HL-60/S4 (cell line): ENCODE data around the gene PDE8A.
"Not testable (repeated sequence)": the region's sequence is repeated elsewhere in the genome, so short reads cannot be mapped to it uniquely, and the experiment has no call there.

Experiments
- in situ Hi-C: fragments of 300-500 bp; cut with MboI; formaldehyde crosslinking; loops from 2 replicates; pipeline ENCODE4 v1.14.3; 2022; ENCODE audit warnings: low sequenced_read_pairs

PDE8A gene

DNA sequence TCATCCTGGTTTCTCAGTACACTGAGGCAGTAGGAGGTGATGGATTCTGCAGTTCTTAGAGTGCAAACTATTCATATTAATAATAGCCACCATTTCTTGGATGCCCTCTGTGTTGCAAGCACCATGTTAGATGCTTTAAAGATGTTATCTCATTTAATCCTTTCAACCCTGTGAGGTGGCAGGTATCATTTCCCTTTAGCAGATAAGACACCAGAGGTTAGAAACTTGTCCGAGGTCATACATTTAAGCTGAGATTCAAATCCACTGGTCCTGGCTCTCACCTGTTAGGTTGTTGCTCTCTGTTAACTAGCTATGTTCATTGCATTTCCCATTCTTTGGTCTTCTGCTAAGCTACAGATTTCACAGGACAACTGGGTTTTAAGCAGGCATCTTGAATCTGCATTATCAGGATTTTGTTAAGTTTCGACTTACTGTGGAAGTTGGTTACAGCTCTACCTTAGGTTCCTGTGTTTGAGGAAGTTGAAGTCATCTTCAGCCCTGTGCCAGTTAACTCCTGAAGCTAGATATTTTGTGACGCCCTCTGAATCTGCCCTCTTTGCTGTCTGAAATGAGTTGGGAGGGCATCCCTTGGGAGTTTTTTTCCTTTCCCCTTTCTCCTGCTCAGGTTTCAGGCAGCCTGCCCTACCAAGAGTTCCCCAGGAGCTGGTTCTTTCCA lies 6.4 kb downstream of the PDE8A start:
- in situ Hi-C loops: no loop called here

DNA sequence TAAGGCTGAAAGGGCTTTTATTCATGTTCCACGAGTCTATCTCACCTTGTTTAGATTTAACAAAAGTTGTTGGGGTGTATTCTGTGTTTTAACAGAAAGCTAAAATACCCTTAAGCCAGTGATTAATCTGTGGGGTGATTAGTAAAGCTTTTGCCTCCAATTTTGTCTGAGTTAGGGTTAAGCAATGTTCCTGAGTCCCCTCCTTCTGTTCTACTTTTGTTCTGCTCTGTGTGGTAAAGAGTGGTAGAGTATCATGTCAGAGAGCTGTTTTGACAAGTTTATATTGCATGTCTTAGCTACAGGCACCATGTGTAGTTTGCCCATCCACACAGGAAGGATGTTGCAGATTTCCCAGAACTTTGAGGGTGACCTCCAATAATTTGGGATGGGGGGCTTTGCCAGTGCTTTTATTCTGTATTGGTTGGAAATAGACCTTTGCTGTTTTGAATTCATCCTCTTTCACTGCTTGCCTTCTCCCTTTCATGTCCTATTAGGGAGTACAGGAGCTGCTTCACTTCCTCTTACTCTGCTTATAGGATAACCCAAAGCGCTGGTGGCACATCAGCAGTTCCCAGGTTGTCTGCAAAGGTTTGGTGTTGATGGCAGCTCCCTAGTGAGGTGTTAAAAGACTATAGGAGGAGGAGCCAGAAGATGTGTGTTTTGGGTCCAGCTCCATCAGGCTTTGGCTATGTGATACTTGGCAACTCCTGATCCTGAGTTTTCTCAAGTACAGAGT lies 7.4 kb downstream of the PDE8A start:
- in situ Hi-C loops: no loop called here

DNA sequence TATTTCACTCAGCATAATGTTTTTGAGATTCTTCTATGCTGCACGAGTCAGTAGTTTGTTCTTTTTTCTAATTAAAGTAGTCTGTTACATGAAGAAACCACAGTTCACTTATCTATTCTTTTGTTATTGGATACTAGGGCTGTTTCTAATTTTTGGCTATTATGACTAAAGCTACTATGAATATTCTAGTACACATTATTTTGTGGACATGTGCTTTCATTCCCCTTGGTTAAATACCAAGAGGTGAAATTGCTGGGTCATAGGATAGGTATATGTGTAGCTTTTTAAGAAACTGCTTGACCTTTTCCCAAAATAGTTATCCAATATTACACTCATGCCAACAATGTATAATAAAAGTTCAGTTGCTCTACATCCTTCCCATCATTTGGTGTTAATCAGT lies 8.9 kb downstream of the PDE8A start:
- in situ Hi-C loops: no loop called here

DNA sequence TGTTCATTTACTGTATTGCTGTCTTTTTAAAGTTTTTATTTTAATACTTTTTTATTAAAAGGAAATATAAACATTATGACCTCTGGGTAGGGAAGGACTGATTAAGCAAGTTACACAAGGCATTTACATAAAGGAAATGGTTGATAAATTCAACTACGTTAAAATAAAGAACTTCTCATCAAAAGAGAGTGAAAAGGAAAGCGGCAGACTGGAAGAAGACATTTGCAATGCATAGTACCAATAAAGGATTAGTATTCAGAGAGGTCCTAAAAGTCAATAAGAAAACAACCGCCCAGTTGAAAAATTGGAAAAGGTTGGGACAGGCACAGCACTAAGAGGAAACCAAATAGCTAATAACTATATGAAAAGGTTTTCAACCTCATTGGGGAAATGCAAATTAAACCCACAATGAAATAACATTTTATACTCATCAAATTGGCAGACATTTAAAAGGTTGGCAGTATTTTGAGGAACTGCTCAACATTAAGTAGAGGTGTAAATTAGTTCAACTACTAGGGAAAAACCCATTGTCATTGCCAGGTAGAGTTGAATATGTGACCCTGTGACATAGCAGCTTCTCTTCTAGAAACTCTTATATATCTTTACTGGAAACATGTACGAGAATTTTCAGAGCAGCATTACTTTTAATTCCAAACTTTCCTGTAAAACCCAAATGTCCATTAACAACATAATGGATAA lies 9.5 kb downstream of the PDE8A start:
- in situ Hi-C loops: no loop called here

DNA sequence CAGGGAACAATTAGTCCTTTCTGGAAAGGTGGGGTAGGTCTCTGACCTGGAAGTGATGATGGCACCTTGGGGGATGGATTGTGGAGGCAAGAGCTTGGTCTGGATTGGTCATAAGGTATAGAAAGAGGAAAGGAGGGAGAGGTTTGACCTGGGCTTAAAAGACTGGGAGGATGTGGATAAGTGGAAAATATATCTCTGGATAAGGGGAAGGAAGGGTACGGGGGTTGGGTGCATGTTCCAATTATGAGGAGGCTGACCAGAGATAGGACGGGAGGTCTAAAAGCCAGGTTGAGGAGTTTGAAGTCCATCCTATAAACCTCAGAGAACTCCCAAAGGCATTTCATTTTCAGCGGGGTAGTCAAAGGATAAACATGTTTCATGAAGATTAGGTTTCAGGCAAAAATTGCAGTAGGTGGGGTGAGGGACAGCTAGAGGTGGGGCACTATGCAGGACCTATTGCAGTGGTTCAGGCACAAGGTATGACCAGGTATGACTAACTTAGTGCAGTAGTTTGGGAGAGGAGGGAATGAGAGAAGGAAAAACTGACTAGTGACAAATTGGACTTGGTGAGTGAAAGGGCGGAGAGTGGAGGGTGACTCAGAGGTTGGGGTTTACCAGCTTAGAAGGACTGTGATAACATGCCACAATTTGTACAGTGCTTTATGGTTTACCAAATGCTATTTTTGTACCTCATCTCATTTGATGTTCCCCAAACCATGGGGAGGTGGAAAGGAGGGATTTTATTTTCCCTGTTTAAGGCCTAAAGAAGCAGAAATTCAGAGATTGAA lies 10.7 kb downstream of the PDE8A start:
- in situ Hi-C loops: no loop called here

DNA sequence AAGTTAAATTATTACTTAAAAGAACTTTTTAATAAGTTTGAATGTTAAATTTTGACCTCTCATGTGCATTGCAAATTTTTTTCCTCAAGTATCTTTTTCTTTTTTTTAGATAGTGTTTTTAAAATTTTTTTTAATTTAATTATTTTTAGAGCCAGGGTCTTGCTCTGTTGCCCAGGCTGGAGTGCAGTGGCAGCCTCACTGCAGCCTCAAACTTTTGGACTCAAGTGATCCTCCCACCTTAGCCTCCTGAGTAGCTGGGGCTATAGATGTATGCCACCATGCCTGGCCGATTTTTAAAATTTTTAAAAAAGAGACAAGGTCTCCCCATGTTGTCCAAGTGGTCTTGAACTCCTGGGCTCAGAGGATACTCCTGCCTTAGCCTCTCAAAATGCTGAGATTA lies 14.4 kb downstream of the PDE8A start:
- in situ Hi-C loops: no loop called here

DNA sequence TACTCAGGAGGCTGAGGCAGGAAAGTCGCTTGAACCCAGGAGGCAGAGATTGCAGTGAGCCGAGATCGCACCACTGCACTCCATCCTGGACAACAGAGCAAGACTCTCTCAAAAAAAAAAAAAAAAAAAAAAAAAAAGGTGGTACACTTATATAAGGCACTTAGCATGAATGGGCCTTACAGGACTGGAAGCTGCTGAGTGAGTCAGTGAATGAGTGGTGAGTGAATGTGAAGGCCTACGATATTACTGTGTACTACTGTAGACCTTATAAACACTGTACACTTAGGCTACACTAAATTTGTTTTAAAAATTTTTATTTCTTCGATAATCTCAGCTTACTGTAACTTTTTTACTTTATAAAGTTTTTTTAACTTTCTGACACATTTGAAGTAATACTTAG lies 15.1 kb downstream of the PDE8A start:
- in situ Hi-C loops: not testable (repeated sequence)

DNA sequence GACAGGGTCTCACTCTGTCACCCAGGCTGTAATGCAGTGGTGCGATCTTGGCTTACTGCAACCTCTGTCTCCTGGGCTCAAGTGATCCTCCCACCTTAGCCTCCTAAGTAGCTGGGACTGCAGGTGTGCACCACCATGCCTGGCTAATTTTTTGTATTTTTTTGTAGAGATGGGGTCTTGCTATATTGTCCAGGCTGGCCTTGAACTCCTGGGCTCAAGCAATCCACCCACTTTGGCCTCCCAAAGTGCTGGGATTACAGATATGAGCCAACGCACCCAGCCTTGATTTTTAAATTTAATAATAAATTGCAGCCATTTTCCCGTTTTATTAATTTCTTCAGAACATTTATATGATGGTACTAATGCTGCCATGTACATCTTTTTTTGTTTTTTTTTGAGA lies 15.6 kb downstream of the PDE8A start:
- in situ Hi-C loops: not testable (repeated sequence)

DNA sequence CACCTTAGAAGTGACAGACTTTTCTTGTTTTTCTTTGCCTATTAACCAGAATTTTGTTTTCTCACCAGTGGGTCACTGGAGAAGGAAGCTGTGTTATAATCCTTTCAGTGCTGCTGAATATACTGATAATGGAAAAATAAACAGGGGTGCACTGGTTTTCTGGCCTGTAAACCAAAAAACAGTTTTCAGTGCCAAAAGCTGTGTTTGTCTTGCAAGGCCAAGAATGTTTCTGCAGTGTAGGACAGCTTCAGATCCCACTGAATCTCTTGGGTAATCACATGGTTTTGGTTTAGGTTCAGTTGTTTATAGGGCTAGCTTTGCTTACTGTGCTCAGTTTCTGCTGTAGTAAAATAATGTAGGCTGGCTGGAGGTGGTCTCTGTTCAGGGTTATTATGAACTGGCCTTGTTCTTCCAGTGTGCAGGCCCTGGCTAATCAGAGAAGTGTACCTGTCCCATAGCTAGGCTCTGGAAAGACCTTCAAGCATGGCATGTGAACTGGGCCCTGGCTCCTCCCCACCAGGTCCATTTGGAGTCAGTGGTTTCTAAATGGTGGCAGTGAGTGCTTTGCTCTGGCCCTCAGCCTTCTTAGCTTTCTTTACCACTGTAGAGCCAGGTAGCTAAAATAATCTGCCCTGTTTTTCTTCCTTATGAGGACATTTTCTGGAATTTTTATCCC lies 18.7 kb downstream of the PDE8A start:
- in situ Hi-C loops: no loop called here

DNA sequence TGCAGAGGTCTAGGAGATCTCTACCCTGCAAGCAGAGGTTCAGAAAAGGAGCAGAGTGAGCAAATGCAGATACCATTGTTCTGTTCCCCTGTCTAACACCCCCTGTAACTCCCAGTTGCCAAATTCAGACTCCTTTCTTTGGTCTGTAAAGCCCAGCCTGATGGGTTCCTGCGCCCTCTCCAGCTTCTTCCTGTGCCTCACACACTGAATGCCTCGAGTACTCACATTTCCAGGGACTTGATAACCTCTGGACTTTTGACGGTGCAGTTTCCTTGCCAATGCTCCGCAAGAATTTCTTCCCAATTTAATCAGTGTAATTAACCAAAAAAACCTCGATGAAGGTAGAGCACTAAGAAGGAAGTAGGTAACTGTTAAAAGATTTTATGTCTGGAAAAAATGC lies 19.3 kb downstream of the PDE8A start:
- in situ Hi-C loops: no loop called here

DNA sequence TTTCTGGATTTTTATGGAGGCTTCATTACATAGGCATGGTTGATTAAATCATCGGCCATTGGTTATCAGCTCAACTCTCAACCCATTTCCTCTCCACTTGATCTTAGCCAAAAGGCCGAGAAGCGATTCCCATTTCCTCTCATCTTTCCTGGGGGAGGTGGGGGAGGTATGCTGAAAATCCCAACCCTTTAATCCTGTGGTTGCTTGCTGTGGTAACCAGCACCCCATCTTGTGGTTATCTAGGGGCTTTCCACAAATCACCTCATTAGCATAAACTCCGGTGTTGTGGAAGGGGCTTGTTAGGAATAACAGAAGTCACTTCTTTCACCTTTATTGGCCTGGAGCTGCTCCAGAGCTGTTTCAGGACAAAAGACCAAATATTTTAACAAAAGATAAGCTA lies 20.9 kb downstream of the PDE8A start:
- in situ Hi-C loops: no loop called here

DNA sequence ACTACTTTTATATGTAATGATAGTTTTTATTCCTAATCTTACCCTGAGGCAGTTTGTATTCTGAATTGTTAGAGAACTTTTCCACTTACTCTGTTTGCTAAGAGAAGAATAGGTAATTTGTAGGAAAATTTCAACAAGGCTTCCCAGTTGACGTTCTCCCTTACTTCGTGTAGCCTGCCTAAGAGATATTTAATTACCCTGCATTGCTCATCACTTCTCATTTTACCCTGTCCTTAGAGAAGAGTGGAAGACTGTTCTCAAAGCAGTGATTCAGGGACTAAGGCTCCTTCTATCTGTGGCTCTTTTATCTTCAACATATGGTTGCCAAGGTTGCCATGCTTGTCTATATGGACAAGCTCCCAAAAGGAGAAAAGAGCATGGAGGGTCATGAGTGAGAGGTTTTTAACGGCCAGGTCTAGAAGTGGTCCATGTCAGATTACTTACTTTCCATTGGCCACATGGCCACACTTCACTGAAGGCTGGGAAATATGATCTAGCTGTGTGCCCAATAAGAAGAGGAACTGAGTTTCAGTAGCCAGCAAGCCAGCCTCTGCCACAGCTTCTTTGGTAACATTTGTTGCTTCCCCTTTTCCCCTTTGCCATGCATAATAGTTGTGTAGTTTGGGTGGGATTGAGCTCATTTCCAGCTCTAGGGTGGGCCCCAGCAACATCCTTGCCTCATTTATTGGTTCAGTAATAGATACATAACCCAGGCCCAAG lies 22.1 kb downstream of the PDE8A start:
- in situ Hi-C loops: no loop called here

DNA sequence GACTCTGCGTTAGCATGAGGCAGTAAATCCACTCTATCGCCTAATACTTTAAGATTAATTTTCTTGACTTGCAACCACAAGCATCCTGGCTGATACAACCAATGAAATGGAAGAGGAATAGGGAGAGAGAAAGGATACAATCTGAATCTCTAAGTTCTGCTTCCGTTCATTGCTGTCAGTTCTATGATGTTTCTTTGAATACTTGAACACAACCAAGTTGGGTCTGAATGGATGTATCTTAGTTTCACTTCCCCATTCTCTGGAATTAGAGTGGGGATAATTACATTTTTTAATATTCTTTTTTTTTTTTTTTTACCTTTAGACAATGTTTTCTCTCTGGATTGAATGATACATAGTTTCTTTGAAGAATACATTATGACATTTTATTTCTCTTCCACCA lies 22.9 kb downstream of the PDE8A start:
- in situ Hi-C loops: no loop called here

DNA sequence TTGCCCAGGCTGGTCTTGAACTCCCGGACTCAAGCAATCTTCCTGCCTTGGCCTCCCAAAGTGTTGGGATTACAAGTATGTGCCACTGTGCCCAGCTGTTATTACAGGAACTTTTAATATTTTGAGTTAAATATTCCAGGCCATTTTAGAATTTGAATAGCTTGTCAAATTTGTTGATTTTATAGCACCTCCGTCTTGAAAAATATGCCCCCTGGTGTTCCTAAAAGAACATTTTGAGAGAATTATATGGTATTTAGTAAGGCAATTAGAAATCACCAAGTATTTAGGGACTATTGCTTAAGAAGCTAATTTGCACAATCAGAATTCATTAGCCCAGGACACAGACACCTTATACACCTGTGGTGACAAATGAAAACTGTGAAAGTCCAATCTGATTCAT lies 23.7 kb downstream of the PDE8A start:
- in situ Hi-C loops: no loop called here

DNA sequence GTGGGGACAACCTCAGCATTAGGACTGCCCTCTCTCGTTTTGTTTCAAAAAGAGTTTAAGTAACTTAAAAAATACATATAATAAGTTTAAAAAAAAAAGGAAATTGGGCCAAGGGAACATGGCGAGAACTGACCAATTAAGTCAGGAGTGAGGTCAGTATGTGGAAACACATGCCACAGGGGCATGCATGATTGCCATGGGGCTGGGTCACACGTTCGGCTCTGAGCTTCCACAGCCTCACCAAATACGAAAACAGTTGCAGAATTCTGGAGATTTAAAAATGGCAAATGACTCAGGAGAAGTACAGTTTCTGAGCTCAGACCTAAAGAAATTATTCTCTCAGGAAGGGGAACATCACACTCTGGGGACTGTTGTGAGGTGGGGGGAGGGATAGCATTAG lies 24.1 kb downstream of the PDE8A start:
- in situ Hi-C loops: no loop called here

DNA sequence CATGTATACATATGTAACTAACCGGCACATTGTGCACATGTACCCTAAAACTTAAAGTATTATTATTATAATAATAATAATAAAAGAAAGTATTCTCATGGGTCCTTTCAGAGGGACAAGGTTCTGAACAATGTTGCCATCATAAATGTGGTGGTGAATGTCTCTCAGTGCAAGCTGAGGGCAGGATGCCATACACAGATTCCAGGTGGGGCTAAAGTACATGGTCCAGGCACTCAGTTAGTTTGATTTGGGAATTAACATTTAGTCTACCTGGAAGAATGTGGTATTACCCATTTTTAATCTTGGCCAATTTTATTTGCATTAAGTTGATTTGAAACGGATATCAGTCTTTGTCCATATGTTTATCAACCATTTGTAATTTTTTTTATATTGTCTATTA lies 24.5 kb downstream of the PDE8A start:
- in situ Hi-C loops: no loop called here

DNA sequence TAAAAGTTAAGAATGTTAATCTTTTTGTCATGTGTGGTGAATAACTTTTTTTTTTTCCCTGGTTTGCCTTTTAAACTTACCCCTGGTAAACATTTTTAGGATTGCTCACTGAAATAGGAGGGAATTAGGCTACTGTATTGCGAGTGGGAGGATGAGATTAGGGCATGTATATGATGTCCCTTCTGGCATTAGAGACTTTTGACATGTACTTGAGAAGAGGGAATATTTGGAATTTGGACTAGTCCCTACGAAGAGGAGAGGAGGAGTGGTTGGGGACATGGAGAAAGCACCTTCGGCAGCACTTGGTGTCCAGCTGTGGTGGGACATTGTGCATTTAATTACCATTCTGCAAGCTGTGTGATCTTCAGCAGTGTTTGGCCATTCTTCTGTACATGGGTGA lies 25.0 kb downstream of the PDE8A start:
- in situ Hi-C loops: no loop called here

DNA sequence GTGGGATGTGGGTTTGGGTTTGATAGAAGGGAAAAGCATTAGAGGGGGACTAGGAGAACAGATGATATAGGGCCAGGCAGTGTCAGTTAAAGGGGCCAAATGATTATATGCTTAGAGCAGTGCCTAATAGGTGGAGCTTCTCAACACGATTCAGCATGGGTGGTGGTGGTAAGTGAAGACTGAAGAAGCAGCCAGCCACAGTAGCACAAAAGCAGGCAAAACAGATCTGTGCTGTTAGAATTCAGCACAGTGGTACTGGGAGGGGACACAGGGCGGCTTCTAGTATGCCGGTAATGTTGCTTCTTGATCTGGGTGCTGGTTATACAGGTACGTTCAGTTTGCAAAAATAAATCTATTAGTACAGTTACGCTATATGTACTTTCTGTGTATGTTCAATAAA lies 25.5 kb downstream of the PDE8A start:
- in situ Hi-C loops: no loop called here

DNA sequence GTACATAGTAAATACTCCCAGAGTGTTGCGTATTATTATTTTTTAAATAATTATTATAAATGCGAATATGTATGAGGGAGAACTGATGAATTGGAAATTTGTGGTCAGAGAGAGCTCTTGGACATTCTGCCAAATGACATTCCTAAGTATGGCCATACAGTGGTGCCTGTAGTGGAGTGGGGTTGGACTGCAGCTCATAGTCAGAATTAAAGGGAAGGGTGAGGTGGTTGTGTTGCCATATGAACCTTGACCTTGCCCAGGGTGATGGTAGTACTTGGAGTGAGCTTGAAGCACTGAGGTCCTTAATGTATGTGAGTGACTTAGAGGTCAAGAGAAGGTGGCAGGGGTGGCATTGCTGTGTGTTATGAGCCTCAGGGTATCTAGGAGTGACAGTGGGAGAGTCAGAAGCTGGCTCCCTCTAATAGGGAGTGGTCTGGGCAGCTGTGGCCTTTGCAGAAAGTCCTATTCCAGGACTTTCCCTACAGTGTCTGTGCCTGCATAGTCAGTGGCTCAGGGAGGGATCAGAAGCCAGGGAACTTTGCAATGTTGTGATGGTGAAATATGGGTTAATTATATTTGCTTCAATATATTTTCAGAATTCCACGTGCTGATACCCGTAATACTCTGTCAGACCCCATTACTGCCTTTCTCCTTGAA lies 26.2 kb downstream of the PDE8A start:
- in situ Hi-C loops: no loop called here
